ENCODE data around the gene CBFA2T3.

Gene CBFA2T3

GRCh38 chr16:88931936-88932335, 45.1 kb downstream of the CBFA2T3 start:
- TF ChIP-seq CTCF (IDR thresholded peaks at IDR 0.05; ENCODE audit: control insufficient read depth, insufficient read depth, low read depth, low read length, missing control alignments), result no peak
- H3K4me3 ChIP-seq (ENCODE audit: control insufficient read depth, low read depth, low read length), result no peak overlapping the region
- no peak for DNase-seq (ENCODE audit: low read depth)

- no peak for TF ChIP-seq CTCF (IDR thresholded peaks at IDR 0.05; ENCODE audit: control insufficient read depth, insufficient read depth, low read depth, low read length, missing control alignments)
- no peak overlapping the region for H3K4me3 ChIP-seq (ENCODE audit: control insufficient read depth, low read depth, low read length)
- DNase-seq (ENCODE audit: low read depth), result no peak
Measured at GRCh38 chr16:88931373-88931900, 45.6 kb downstream of the CBFA2T3 start.

GRCh38 chr16:88930716-88931115, 46.3 kb downstream of the CBFA2T3 start:
- no peak overlapping the region for H3K4me3 ChIP-seq (ENCODE audit: control insufficient read depth, low read depth, low read length)
- no peak for TF ChIP-seq CTCF (IDR thresholded peaks at IDR 0.05; ENCODE audit: control insufficient read depth, insufficient read depth, low read depth, low read length, missing control alignments)
- DNase-seq (ENCODE audit: low read depth), result no peak

GRCh38 chr16:88929091-88929445, 47.9 kb downstream of the CBFA2T3 start:
- DNase-seq (ENCODE audit: low read depth), result no peak
- H3K4me3 ChIP-seq (ENCODE audit: control insufficient read depth, low read depth, low read length), result no peak overlapping the region

GRCh38 chr16:88928405-88929090, 48.5 kb downstream of the CBFA2T3 start:
- H3K4me3 ChIP-seq (ENCODE audit: control insufficient read depth, low read depth, low read length), result no peak overlapping the region
- DNase-seq (ENCODE audit: low read depth), result no peak
- TF ChIP-seq CTCF (IDR thresholded peaks at IDR 0.05; ENCODE audit: control insufficient read depth, insufficient read depth, low read depth, low read length, missing control alignments), result no peak

More at GRCh38 chr16:88929091-88929445, 47.9 kb downstream of the CBFA2T3 start:
- TF ChIP-seq CTCF (IDR thresholded peaks at IDR 0.05; ENCODE audit: control insufficient read depth, insufficient read depth, low read depth, low read length, missing control alignments), result no peak

- H3K4me3 ChIP-seq (ENCODE audit: control insufficient read depth, low read depth, low read length), result no peak overlapping the region
- TF ChIP-seq CTCF (IDR thresholded peaks at IDR 0.05; ENCODE audit: control insufficient read depth, insufficient read depth, low read depth, low read length, missing control alignments), result no peak
- no peak for DNase-seq (ENCODE audit: low read depth)
Measured at GRCh38 chr16:88927661-88928060, 49.3 kb downstream of the CBFA2T3 start.
